Stimulated activated CD4-positive, alpha-beta T cell treated with anti-CD3 and anti-CD28 coated beads, Interleukin-4, amount 100 ng/mL, for 48 hours (primary cell): ENCODE measurements around the gene SNX4.

Experiments used
- DNase-seq, 2 donors: peaks; one replicate each; pipeline ENCODE4 v3.0.0-alpha.2; 2020; ENCODE audit warnings: low read depth in 2 of 2

The SNX4 gene

GRCh38 chr3:125403789-125404188, 116.2 kb downstream of the SNX4 start:
- no peak for DNase-seq

GRCh38 chr3:125402639-125403038, 117.4 kb downstream of the SNX4 start:
- no peak for DNase-seq

GRCh38 chr3:125401402-125401801, 118.6 kb downstream of the SNX4 start:
- DNase-seq: no peak

GRCh38 chr3:125398952-125399351, 121.0 kb downstream of the SNX4 start:
- DNase-seq: no peak
